Natural killer cell (primary cell): ENCODE results near the gene CORT. TPM values are rescaled to one million over a fixed set of nuclear protein-coding genes. Genes with fewer than 3 reads are reported as not detected.

Experiments used
- ATAC-seq, 3 donors: fragments of 150-1000 bp in 2 of 3; fragments of 200-7000 bp in 1 of 3; cut with Tn5 transposase; 1 replicate in 1 of 3; 2 replicates in 2 of 3; pipeline ENCODE4 v1.10.0; 2021; ENCODE audit warnings: mild to moderate bottlenecking in 2 of 3, moderate library complexity in 2 of 3
- DNase-seq, 2 donors: peaks; one replicate each; pipeline versions ENCODE4 v3.0.0 to v3.0.0-alpha.2; 2013 to 2021; ENCODE audit warnings: mixed read lengths in 1 of 2
- H3K27ac ChIP-seq: one replicate; pipeline ENCODE4 v1.5.1; 2013; ENCODE audit warnings: mild to moderate bottlenecking, low read length
- H3K27me3 ChIP-seq: one replicate; pipeline ENCODE4 v1.6.1; 2013; ENCODE audit warnings: low read length; ENCODE audit not compliant: control insufficient read depth, insufficient read depth
- H3K36me3 ChIP-seq: one replicate; pipeline ENCODE4 v1.6.1; 2013; ENCODE audit warnings: low read length; ENCODE audit not compliant: control insufficient read depth, insufficient read depth
- H3K4me1 ChIP-seq: one replicate; pipeline ENCODE4 v1.6.1; 2013; ENCODE audit warnings: low read length; ENCODE audit not compliant: control insufficient read depth, insufficient read depth
- H3K4me3 ChIP-seq: one replicate; pipeline ENCODE4 v1.5.1; 2013; ENCODE audit warnings: low read length
- H3K9me3 ChIP-seq: one replicate; pipeline ENCODE4 v1.6.1; 2013; ENCODE audit warnings: low read length; ENCODE audit not compliant: control insufficient read depth, insufficient read depth
- H3K27ac Mint-ChIP-seq, 2 donors: one replicate each; pipeline ENCODE4 v1.8.0; 2022; ENCODE audit warnings: mild to moderate bottlenecking in 2 of 2, mixed read lengths in 2 of 2, moderate library complexity in 1 of 2
- H3K27me3 Mint-ChIP-seq, 2 donors: one replicate each; pipeline ENCODE4 v1.8.0; 2022; ENCODE audit warnings: low read depth in 2 of 2, mixed read lengths in 2 of 2
- H3K36me3 Mint-ChIP-seq: one replicate; pipeline ENCODE4 v1.8.0; 2022; ENCODE audit warnings: mixed read lengths
- H3K4me1 Mint-ChIP-seq, 2 donors: one replicate each; pipeline ENCODE4 v1.8.0; 2022; ENCODE audit warnings: mixed read lengths in 2 of 2
- H3K4me3 Mint-ChIP-seq: one replicate; pipeline ENCODE4 v1.8.0; 2022; ENCODE audit warnings: mild to moderate bottlenecking, moderate library complexity, mixed read lengths
- H3K9me3 Mint-ChIP-seq, 2 donors: one replicate each; pipeline ENCODE4 v1.8.0; 2022; ENCODE audit warnings: mixed read lengths in 2 of 2
- CTCF ChIP-seq: fragments of 200-600 bp; IDR thresholded peaks from one replicate; pipeline ENCODE4 v1.8.0; 2022; ENCODE audit warnings: antibody characterized with exemption
- WGBS: methylation state at CpG from one replicate; pipeline ENCODE4 v1.1.7; 2013; ENCODE audit warnings: missing lambda C conversion rate; ENCODE audit not compliant: insufficient coverage; 5-methylcytosine and 5-hydroxymethylcytosine counted together
- intact Hi-C: fragments of 100-400 bp; cut with micrococcal nuclease; formaldehyde crosslinking; loops from one replicate; pipeline ENCODE4 v1.14.2; 2022
- total RNA-seq, 4 donors: library from RNA; stranded (reverse); fragments of 120-200 nt in 1 of 4; gene quantifications; one replicate each; pipeline versions ENCODE4 v1.2.3 to v1.2.4, GENCODE V29; 2013 to 2022

Gene CORT
- not detected for total RNA-seq
- total RNA-seq (2013) = 0.16 TPM

- Histone ChIP-seq H3K27ac (no peak within 1 kb of the TSS), H3K4me3 (no peak within 1 kb of the TSS), H3K4me1 (no peaks in the 10 kb centered on the region), H3K36me3 (no peaks in the 10 kb centered on the region), H3K27me3 (no peaks in the 10 kb centered on the region), H3K9me3 (peaks cover 4% of the 10 kb centered on the region)
- Mint-ChIP-seq H3K4me1 (peaks cover 6 to 7% of the 10 kb centered on the region in 2 donors), H3K27ac (no peak within 1 kb of the TSS), H3K36me3 (no peaks in the 10 kb centered on the region), H3K4me3 (no peak within 1 kb of the TSS), H3K9me3 (no peaks in the 10 kb centered on the region), H3K27me3 (peaks cover 5 to 20% of the 10 kb centered on the region in 2 donors)
- no peak for DNase-seq
- 90% methylated on average over 10 of the region's 10 CpGs for WGBS
- ATAC-seq = no peak
- TF ChIP-seq CTCF = no peak
- intact Hi-C loops = no loop called here
These were observed at the start of gene CORT for GRCh38 chr1:10449751-10450150. Gene CORT (plus strand): TSS chr1:10450031. CDS start chr1:10450224, 193 bp downstream.

GRCh38 chr1:10401281-10401680 lies 48.5 kb upstream of the CORT start:
- Histone ChIP-seq H3K9me3 (no peaks in the 10 kb centered on the region), H3K36me3 (peaks cover 22% of the 10 kb centered on the region), H3K27ac (no peak overlapping the region), H3K27me3 (no peaks in the 10 kb centered on the region), H3K4me1 (peaks cover 18% of the 10 kb centered on the region), H3K4me3 (no peak overlapping the region)
- Mint-ChIP-seq H3K9me3 (no peaks in the 10 kb centered on the region), H3K27ac (no peak overlapping the region), H3K36me3 (peaks cover 5% of the 10 kb centered on the region), H3K27me3 (no peaks in the 10 kb centered on the region), H3K4me3 (peak overlapping the region; percentile 21), H3K4me1 (peaks cover 15 to 19% of the 10 kb centered on the region in 2 donors)
- intact Hi-C loops = no loop called here
- TF ChIP-seq CTCF = no peak
- no peak for ATAC-seq
- 100% methylated on average over 1 of the region's 1 CpG for WGBS
- DNase-seq = no peak

GRCh38 chr1:10402729-10403274 lies 47.0 kb upstream of the CORT start:
- DNase-seq = no peak
- Mint-ChIP-seq H3K4me1 (peaks cover 15 to 19% of the 10 kb centered on the region in 2 donors), H3K4me3 (no peak overlapping the region), H3K27ac (no peak overlapping the region), H3K27me3 (no peaks in the 10 kb centered on the region), H3K9me3 (no peaks in the 10 kb centered on the region), H3K36me3 (peaks cover 13% of the 10 kb centered on the region)
- no peak overlapping the region for H3K27ac ChIP-seq
- WGBS = 97% methylated on average over 9 of the region's 9 CpGs
- peaks cover 26% of the 10 kb centered on the region for H3K36me3 ChIP-seq
- TF ChIP-seq CTCF = no peak
- no peak overlapping the region for H3K4me3 ChIP-seq
- H3K4me1 ChIP-seq = peaks cover 17% of the 10 kb centered on the region
- no peaks in the 10 kb centered on the region for H3K9me3 ChIP-seq
- intact Hi-C loops = no loop called here
- no peaks in the 10 kb centered on the region for H3K27me3 ChIP-seq
- ATAC-seq = no peak

- Histone ChIP-seq H3K27ac (no peak overlapping the region), H3K4me1 (no peaks in the 10 kb centered on the region), H3K4me3 (no peak overlapping the region), H3K27me3 (no peaks in the 10 kb centered on the region), H3K9me3 (no peaks in the 10 kb centered on the region), H3K36me3 (peaks cover 54% of the 10 kb centered on the region)
- DNase-seq (no peak), ATAC-seq (no peak)
- no peaks in the 10 kb centered on the region for H3K4me1 Mint-ChIP-seq
- H3K4me3 Mint-ChIP-seq = no peak overlapping the region
- peaks cover 27% of the 10 kb centered on the region for H3K36me3 Mint-ChIP-seq
- H3K27ac Mint-ChIP-seq = no peak overlapping the region
- H3K9me3 Mint-ChIP-seq = no peaks in the 10 kb centered on the region
- intact Hi-C loops = no loop called here
- no peaks in the 10 kb centered on the region for H3K27me3 Mint-ChIP-seq
- WGBS = 95% methylated on average over 2 of the region's 2 CpGs
- TF ChIP-seq CTCF = no peak
These were observed 42.6 kb upstream of the CORT start for GRCh38 chr1:10407201-10407600.
